Stimulated activated CD4-positive, alpha-beta T cell treated with anti-CD3 and anti-CD28 coated beads, Interleukin-1b, Interleukin-23, amount 100 ng/mL, for 48 hours (primary cell): ENCODE results near the gene TNS2.

Experiments used
- DNase-seq: peaks from one replicate; pipeline ENCODE4 v3.0.0-alpha.2; 2020

TNS2 gene

DNA sequence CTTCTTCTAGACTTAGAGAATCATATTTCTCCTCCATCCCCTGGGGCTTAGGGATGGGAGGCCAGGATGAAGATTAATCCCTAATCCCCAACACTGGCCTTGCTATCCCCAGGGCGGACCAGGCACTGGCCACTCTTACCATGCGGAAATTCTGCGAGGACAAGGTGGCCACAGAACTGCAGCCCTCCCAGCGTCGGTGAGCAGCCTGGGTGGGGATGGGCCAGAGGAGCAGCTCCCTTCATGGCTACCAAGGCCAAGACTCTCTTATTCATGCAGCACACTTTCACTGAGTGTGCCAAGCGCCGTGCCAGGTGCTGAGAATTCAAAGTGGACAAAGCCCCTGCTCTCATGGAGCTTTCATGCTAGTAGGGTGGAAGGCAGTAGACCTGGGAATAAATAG is 7.0 kb downstream of the TNS2 start:
- DNase-seq, result no peak

DNA sequence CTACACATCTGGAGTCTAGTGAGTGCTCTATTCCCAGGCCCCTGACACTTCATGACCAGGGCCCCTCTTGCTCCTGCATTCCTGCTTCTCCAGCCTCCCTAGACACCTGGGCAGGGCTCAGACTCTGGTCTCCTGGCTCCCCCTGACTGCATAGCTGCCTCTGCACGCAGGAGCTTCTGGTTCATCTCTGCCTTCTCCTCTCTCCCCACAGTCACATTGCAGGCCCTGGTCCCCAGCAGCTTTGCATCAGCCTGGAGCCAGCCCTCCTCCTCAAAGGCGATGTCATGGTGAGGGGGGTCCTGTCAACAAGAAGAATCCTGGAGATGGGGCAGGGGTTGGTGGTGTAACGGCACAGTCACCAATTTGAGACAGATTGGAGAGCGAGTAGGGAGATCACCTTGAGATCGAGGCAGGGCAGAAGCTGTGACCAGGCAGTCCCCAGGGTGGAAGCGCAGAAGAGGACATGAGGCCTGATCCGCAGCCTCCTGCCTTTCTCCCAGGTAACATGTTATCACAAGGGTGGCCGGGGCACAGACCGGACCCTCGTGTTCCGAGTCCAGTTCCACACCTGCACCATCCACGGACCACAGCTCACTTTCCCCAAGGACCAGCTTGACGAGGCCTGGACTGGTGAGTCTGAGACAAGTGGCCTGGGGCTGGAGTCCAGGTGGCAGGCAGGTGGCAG is 8.1 kb downstream of the TNS2 start:
- no peak for DNase-seq

DNA sequence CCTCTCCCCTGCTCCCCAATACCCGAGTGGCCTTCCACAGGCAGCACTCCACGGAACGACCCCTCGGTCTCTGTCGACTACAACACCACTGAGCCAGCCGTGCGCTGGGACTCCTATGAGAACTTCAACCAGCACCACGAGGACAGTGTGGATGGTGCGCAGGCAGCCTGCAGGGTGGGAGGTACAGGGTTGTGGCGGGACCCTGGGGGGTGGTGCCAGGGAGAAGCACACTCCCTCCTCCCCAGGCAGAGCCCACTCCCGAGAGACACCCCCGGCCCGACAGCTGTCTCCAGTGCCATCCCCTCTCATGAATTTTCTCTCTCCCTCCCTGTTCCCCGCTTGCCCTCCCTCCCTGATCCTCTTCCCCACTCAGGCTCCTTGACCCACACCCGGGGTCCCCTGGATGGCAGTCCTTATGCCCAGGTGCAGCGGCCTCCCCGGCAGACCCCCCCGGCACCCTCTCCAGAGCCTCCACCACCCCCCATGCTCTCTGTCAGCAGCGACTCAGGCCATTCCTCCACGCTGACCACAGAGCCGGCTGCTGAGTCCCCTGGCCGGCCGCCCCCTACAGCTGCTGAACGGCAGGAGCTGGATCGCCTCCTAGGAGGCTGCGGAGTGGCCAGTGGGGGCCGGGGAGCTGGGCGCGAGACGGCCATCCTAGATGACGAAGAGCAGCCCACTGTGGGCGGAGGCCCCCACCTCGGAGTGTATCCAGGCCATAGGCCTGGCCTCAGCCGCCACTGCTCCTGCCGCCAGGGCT is 9.0 kb downstream of the TNS2 start:
- DNase-seq, result no peak

DNA sequence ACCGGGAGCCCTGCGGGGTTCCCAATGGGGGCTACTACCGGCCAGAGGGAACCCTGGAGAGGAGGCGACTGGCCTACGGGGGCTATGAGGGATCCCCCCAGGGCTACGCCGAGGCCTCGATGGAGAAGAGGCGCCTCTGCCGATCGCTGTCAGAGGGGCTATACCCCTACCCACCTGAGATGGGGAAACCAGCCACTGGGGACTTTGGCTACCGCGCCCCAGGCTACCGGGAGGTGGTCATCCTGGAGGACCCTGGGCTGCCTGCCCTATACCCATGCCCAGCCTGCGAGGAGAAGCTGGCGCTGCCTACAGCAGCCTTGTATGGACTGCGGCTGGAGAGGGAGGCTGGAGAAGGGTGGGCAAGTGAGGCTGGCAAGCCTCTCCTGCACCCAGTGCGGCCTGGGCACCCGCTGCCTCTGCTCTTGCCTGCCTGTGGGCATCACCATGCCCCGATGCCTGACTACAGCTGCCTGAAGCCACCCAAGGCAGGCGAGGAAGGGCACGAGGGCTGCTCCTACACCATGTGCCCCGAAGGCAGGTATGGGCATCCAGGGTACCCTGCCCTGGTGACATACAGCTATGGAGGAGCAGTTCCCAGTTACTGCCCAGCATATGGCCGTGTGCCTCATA is 9.7 kb downstream of the TNS2 start:
- DNase-seq, result no peak

DNA sequence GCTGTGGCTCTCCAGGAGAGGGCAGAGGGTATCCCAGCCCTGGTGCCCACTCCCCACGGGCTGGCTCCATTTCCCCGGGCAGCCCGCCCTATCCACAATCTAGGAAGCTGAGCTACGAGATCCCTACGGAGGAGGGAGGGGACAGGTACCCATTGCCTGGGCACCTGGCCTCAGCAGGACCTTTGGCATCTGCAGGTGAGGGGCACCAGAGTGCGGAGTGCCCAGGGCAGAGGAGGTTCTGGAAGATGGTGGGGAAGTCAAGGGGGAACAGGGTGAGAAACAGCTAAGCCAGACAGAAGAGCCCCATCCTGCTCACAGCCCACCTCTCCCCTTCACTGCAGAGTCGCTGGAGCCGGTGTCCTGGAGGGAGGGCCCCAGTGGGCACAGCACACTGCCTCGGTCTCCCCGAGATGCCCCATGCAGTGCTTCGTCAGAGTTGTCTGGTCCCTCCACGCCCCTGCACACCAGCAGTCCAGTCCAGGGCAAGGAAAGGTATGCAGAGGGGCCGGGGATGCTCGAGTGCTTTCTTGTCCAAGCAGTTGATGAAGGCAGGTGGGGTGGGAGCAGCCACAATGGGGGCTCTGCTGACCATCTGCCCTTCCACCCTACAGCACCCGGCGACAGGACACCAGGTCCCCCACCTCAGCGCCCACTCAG is 10.3 kb downstream of the TNS2 start:
- DNase-seq, result no peak

DNA sequence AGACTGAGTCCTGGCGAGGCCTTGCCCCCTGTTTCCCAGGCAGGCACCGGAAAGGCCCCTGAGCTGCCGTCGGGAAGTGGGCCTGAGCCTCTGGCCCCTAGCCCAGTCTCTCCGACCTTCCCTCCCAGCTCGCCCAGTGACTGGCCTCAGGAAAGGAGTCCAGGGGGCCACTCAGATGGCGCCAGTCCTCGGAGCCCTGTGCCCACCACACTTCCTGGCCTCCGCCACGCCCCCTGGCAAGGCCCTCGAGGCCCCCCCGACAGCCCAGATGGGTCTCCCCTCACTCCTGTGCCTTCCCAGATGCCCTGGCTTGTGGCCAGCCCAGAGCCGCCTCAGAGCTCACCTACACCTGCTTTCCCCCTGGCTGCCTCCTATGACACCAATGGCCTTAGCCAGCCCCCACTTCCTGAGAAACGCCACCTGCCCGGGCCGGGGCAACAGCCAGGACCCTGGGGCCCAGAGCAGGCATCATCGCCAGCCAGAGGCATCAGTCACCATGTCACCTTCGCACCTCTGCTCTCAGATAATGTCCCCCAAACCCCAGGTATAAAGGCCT is 10.9 kb downstream of the TNS2 start:
- DNase-seq, result no peak

DNA sequence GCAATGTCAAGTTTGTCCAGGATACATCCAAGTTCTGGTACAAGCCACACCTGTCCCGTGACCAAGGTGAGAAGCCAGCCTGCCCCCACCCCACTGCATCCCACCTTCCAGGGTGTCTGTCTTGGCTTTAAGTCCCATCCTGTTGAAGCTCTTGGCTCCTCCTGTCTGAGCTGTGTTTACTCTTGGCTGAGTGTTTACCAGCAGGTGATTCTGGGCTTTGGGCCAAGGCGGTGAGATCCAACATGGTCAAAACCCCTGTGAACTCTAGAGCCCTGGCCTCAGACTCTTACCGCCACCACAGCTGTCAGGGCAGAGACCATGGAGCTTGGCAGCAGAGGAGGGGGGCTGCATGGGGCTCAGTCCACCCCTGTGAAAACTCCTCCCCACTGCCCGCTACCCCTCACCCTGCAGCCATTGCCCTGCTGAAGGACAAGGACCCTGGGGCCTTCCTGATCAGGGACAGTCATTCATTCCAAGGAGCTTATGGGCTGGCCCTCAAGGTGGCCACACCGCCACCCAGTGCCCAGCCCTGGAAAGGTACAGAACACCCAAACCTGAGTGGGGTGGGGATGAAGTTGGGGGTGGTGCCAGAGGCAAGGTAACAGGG is 11.6 kb downstream of the TNS2 start:
- no peak for DNase-seq

DNA sequence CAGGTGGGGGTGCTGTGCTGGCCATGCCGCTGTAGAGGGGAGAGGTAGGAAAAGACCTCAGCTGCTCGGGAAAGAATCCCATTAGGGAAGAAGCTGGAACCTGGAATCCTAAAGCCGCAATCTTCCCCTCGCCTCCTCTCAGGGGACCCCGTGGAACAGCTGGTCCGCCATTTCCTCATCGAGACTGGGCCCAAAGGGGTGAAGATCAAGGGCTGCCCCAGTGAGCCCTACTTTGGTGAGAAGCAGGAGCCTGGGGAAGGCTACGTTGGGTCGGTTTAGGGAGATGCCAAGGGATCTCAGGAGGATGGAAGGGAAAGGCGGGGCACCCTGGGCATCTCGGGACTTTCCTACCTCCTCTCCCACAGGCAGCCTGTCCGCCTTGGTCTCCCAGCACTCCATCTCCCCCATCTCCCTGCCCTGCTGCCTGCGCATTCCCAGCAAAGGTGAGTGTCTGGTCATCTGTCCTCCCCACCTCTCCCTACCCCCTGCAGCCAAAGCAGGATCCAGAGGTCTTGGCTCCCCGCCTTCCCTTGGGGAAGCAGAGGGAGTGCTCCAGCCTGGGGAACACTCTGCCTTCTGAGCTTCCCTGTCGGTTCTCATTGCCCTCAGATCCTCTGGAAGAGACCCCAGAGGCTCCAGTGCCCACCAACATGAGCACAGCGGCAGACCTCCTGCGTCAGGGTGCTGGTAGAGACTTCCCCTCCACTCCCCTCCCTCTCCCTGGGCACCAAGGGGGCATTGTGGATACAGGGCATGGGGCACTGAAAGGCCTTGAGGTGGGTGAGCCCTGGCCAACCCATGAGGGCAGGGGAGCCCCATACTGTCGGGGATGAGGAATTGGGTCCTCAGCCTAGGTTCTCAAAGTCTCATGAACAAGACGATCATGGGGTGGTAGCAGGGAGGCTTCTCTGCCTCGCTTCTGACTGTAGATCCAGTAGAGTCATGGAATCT is 12.4 kb downstream of the TNS2 start:
- DNase-seq, result no peak

DNA sequence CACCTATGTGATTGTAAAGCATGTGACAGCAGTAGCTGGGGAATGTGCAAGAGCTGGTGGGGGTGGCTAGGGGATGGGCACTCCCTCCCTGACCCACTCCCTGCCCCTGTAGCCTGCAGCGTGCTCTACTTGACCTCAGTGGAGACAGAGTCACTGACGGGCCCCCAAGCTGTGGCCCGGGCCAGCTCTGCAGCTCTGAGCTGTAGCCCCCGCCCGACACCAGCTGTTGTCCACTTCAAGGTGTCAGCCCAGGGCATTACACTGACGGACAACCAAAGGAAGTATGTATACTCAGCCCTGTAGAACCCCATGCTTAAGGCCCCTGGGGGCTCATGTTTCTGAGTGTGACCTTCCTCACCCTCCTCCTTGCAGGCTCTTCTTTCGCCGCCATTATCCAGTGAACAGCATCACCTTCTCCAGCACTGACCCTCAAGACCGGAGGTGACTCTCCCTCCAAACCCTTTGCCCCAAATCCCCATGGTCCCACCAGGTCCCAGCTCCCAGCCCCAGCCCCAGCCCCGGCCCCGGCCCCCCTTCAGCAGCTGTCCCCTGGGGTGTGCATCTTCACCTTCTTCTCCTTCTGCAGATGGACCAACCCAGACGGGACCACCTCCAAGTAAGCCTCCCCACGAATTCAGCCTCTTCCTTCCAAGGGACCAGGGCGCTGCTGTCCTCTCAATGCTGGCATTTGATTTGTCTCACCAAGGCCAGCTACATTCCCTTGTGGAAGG is 13.3 kb downstream of the TNS2 start:
- DNase-seq, result no peak

DNA sequence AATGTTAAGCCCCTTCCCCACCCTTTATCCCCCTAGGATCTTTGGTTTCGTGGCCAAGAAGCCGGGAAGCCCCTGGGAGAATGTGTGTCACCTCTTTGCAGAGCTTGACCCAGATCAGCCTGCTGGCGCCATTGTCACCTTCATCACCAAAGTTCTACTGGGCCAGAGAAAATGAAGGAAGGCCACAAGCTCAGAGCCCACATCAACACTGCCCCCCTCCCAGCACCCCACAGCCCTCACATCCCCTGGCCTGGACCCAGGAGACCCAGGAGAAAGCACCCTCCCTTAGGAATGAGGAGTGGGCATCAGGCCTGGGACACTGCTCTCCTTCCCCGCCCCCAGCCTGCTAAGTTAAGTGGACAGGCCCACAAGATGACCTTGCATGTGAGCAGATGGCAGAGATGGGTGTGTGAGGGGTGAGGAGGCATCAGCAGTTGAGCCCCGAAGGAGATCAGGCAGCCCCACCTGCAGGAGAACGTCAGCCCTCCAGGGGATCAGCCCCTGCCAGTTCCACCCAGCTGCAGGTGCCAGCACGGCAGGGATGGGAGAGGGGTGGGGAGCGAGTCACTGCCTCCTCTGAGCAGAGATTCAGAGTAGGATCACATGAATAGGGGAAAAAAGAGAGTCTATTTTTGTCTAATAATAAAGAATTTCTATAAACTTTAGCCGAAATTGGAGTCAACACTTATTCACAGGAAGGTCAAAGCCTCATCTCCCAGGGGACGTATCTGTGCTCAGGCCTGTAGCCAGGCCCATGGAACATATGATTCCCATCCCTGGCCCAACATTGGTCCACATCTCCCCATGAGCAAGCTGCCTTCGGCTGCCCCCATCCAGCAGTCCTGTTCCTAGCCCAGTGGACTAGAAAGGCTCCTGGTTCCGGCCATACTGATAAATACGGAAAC is 14.1 kb downstream of the TNS2 start:
- no peak for DNase-seq

DNA sequence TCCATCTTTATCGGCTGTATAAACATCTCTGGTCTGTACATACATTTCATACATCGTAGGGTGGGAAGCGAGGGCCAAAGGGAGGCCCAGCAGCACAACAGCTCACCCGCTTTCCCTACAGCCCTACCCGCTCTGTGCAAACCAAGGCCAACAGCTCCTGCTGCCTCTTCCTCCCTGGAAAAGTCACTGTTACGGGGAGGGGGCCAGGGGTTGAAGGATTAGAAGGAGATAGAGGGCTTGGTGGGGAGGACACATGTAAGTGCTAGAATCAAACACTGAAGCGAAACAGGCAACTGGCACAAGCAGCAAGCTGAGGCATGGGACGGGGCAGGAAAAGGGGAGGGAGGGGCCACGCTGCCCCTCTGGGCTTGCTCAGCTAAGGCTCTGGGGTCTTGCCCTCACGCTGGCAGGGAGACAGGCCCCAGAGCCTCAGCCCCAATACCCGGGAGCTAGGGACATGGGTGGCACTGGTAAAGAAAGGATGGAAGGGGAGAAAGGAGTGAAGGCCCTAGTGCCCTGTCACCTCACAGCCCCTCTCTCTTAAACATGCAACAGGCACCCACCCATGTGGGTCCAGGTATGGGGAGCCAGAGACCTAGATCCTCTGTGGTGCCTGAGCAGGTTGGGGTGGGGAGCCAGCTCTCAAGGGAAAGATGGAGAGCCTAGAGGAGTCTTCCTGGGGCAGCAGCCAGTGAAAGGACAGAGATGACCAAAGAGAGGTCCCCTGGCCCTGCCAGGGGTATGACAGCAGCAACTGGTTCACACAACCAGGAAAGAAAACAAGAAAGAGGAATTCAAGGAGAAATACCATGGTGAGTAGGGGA is 15.0 kb downstream of the TNS2 start:
- no peak for DNase-seq

DNA sequence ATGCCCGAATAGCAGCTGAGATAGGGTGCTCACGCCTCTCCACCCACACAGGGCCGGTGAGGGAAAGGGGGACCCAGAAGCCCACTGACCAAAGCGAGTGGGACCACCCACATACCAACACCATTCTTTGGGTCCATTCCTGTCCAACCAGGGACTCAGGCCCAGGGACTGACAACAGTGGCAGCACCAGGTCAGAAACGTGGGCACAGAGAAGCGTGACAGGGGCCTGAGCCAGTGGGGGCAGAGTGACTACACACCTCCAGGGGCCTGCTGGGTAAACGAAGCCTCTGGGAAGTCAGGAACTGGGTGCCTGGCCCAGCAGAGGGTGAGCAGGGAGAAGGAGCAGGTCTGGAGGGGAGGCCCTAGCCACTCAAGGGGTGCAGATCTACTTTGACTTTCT is 15.6 kb downstream of the TNS2 start:
- no peak for DNase-seq

DNA sequence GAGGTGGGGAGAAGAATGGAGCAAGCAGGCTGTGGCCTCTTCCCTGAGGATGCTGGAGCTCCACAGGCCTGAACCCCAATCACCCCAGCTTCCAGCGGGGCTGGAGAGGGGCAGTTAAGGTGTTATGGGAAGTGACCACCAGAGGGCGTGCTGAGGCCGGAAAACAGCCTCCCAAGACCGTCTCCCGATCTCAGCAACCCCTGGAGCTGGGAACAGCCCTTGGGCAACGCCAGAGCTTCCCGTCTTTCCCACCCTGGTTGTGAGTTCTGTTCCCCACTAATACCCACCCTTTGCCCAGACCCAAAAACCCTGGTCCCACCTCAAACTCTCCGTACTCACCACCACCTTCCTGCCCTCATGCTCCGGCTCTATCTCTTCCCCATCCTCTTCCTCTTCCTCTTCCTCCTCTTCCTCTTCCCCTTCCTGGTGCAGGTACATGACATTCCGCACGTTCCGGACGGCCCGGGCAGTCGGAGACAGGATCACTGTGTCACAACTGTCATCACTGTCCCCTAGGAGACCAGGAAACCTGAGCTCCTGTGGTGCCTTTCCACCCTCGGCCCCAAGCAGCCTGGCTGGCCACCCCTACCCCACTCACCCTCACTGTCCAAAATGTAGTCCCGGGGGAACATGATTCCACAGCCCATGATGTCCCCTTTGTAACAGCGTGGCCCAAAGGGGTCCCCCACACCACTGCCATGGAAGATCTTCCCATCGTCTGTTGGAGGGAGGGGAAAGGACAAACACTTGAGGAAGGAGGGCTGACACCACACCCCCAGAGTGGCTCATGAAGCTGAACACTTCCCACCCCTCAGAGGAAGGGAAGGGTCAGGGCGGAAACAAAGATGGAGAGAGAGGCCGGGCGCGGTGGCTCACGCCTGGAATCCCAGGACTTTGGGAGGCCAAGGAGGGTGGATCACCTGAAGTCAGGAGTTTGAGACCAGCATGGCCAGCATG is 16.4 kb downstream of the TNS2 start:
- peak; percentile 59 for DNase-seq

DNA sequence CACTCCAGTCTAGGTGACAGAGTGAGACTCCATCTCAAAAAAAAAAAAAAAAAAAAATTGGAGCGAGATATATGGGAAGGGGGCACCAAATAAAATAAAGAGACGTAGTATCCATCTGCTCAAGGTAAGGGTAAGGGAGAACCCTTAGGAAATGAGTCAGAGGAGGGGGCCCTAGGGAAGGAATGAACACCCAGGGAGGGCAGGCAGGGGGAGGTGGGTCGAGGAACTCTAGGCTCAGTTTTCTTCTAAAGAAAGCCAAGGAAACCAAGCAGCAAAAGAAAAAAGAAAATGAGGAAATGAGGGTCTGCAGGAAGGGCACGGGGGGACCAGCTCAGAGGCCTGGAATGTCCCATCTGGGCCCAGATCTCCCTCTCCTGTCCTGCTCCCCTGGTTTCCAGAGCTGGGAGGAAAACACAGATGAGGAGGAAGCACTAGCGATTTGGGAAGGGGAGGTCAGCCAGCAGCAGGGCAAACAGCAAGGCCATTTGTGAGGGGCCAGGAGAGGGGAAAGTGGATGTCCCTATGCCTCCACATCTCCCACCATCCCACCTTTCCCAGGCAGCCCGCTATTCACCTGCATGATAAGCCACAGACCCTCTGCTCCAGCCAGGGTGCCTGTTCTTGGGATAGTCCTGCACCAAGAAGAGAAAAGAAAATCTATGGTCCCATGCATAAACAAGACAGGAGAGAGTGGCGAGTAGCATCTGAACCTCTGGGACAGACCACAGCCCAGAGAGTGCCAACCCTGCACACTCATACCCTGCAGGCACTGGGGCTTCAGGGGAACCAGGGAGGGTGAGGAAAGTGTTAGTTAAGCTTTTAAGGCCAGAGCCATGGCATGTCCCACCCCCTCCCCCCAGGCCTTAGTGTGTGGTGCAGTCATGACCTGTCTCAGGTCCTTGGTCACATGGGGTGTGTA is 17.5 kb downstream of the TNS2 start:
- DNase-seq, result no peak

DNA sequence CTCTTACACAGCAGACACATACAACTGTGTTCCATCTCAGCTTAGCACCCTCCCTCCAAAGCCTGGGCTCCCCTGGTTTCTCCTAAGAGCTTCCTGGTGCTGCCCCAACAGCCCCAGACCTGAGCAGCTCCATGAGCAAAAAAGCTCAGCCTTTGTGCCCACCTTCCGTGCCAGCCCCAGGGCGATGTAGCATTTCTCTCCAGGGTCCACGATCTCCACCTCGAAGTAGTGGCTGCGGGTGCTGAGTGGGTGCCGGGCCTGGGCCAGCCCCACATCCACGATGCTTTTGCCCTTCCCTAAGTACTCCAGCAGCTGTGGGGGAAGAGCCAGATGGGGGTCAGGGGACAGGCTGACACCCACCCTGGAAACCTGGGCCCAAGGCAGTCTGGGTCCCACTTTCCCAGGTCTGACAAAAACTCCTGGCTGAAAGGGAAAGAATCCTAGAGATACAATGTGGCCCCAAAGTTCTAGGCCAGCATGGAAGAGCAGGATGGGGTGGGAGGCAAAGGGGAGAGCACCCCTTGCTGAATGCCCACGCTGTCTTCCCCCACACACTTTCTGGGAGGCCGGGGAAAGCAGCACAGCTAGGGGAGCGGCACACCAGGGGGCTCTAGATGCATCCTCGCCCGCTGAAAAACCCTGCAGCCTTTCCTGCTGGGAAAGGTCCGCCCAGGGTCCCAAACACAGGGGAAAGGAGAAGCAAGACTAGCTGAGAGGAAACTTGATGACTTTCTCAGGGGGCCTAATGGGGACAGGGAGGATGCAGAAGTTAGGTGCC is 18.3 kb downstream of the TNS2 start:
- DNase-seq, result no peak
